Stimulated activated CD4-positive, alpha-beta T cell treated with anti-CD3 and anti-CD28 coated beads, Interleukin-2, amount 100 ng/mL, for 4 hours (primary cell): ENCODE data around the gene CDKAL1.
"Not testable (repeated sequence)": the region's sequence is repeated elsewhere in the genome, so short reads cannot be mapped to it uniquely, and the experiment has no call there.

Experiments
- DNase-seq: peaks from one replicate; pipeline ENCODE4 v3.0.0-alpha.2; 2020; ENCODE audit warnings: low read depth

The CDKAL1 gene

DNA sequence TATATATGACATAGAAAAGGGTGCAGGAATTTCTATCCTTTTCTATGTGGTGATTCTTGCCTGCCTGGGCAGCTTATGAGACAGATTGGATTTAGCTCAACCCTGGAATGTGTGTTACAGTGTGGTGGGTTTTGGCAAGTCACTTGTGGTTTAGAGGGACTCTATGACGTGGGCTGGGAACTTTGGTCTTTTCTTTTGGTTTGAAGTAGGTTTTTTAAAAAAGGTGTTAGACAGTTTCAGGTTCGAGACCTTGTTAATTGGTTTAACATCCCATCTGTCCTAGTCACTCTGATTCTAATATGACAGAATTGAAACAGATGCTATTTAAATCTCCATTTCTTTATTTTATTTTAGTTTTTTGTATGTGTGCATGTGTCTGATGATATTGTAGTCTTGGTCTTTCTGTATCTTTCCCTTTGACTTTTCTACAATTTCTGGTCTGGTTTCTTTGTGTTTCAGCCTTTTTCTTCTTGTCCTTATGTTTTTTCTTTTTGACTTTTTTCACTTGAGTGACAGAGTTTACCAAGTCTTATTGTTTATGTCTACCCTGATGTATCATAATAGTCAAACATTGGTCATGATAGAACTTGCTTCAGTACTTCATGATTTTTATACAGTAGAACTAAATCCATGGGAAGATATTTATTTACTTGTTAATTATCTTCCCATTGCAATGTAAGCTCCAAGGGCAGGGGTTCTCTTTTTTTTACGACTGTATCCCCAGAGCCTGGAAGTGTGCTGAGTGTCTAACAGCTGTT, 174.3 kb downstream of the CDKAL1 start:
- DNase-seq = no peak

DNA sequence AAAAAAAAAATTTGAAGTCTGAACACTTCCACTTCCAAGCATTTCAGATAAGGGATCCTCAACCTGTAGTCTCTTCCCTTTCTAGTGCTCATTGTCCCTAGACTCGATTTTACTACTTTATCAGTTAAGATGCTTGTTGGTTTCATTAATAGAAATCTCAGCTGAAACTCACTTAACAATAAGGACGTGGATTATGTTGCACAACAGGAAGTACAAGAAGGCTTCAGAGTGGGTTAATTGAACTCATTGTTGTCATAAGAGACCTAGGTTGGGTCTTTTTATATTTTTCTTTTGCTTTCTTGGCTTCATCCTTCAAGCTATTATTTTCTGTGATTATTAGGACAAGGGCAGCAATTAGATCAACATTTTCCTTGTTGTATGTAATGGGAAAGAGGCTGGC, 175.2 kb downstream of the CDKAL1 start:
- no peak for DNase-seq

DNA sequence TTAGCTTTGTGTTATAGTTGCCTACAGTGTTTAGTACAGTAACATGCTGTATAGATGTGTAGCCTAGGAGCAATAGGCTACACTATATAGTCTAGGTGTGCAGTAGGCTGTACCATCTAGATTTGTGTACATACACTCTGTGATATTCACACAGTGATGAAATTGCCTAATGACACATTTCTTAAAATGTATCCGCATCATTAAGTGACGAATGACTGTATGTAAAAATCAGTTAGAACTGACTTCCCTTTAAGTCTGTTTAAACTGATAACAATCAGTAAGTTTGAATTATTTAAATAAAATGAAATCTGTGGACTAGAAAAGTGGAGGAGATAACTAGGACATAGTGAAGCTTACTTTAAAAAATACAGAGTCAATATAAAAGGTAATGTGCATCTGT, 176.1 kb downstream of the CDKAL1 start:
- no peak for DNase-seq

DNA sequence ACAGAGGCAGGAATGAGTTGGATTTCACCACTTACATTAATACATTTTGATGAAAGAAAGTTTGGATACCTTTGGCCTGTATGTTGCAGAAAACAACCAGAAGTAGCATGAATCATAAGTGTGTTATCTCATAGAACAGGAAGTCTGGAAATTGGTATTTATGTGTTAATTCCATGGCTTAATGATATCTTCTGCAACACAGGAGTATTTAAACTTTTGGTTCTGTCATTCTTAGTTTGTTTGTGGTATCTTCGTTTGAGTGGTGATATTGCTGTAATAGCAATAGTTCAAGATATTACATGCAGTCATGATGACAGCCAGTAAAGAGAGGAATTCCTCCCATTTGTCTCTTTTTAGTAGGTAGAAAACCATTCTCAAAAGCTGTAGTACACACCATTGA, 177.3 kb downstream of the CDKAL1 start:
- no peak for DNase-seq

DNA sequence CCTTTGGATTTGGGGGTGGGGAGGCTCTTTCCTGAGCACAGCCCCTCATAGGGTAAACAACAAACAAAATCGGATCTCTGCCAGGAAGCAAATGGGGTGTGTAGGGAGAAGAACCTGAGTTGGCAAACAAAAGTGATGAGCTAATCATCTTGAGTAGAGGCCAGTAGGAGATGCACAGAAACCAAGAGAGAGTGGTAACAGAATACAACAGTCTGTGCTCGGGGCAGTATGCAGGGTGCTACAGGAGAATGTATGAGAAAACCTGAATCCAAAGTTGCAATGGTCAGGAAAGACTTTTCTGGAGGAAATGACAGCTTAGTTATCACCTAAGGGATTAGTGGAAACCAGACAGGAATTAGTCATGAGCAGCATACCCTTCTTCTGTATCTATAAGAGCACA, 177.8 kb downstream of the CDKAL1 start:
- no peak for DNase-seq

GRCh38 chr6:20715135-20715806, 181.0 kb downstream of the CDKAL1 start:
- DNase-seq = no peak

- DNase-seq = no peak
Observed at GRCh38 chr6:20716865-20717264, 182.6 kb downstream of the CDKAL1 start.

- DNase-seq = no peak
Observed at GRCh38 chr6:20717743-20718142, 183.5 kb downstream of the CDKAL1 start.

DNA sequence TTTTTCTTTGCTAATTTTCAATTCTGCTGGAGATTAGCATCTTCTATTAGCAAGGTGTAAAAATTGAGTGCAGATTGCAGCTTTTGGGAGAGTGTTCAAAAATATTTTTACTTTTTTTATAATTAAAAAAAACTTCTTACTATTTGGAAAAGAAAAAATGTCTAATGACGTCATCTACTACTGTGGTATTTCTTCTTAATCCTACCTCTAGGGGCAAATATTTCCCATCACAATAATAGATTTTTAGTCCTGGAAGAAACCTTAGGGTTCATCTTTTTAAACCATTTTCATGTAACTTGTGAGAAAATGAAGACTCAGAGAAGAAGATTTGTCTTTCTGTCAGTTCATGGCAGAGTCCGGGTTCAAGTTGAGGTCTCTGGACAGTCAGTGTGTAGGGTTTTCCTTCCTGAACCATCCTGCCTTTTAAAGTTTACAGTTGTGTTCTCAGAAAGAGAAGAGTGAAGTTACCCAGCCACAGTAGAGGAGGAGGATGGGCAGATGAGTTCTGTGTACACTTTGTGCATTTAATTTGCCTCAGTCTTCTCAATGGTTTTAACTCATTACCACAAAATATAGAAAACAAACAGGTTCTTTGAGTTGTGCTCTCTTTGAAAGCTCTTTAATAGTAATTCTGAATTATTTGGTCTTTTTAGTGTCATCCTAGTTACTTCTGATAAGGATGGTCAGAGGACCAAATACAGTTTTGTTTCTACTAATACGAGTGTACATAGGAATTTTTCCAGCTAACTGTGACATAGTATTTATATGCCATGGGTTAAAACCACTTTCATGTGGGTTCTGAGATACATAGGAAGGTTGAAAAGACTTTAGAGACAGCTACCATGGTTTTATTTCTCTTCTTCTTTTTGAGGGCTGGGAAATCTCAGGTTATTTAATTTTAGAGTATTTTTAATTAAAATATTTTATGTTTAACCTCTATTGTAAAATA, 184.7 kb downstream of the CDKAL1 start:
- no peak for DNase-seq

GRCh38 chr6:20719980-20720379, 185.7 kb downstream of the CDKAL1 start:
- DNase-seq = no peak

- DNase-seq = not testable (repeated sequence)
Observed at GRCh38 chr6:20721121-20721520, 186.9 kb downstream of the CDKAL1 start.

- no peak for DNase-seq
Observed at GRCh38 chr6:20722455-20722854, 188.2 kb downstream of the CDKAL1 start.

- DNase-seq = no peak
Observed at GRCh38 chr6:20723236-20723635, 189.0 kb downstream of the CDKAL1 start.

- DNase-seq = no peak
Observed at GRCh38 chr6:20724443-20725190, 190.4 kb downstream of the CDKAL1 start.

- not testable (repeated sequence) for DNase-seq
Observed at GRCh38 chr6:20725235-20725634, 191.0 kb downstream of the CDKAL1 start.

DNA sequence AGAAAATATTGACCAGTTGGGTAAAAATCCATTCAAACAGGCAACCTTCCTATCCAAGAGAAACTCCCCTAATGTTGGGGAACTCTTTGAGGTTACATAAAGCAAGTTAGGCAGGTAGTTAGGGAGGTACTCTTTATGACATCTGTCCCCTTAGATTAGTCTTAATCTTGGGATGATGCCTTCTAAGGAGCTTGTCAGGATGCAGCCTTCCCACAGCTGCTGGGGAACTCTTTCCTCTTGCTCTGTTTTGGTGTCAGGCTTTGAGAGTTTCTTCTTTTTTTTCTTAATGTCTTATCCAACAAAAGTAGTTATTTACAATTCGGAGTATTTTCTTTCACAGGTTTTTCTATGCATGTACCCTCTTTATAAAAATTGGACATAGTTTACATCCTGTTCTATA, 194.8 kb downstream of the CDKAL1 start:
- no peak for DNase-seq

- not testable (repeated sequence) for DNase-seq
Observed at GRCh38 chr6:20732362-20732761, 198.1 kb downstream of the CDKAL1 start.

- DNase-seq = no peak
Observed at GRCh38 chr6:20732896-20733295, 198.6 kb downstream of the CDKAL1 start.

- DNase-seq = no peak
Observed at GRCh38 chr6:20737912-20738311, 203.7 kb downstream of the CDKAL1 start.

DNA sequence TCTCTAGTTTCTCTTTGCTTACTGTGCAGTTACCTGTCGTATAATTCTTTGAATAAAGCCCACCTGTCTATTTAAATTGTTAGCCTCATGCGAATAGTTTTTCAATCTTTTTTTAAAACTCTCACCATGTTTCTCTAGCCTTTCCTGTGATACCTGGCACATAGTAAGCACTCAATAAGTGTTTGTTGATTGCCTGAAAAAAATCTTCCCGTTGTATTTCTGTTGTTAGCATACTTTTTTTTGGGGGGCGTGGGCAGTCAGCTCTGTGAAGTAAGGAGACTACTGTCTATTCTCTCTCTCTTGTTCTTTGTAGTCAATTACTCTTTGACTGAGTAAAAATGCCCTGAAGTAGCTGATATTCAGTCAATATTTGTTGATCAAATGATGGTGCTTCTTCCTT, 205.8 kb downstream of the CDKAL1 start:
- DNase-seq = no peak

DNA sequence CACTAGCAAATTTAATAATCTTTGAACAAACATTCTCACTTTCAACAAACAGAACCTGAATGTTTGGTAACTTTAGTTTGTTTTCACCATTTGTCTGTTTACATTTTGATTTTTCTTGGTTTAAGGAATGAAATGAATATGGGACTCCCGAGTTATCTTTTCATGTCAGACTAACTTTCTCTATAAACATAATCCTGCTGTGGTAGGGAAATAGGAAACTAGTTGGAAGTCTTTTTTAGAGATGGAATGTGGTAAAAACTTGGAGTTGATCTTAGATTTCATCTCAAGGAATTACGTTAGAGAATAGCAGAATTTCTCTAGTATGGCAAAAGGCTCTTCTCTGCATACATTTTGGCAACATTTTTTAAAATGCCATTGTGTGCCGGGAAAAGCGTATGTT, 206.5 kb downstream of the CDKAL1 start:
- DNase-seq = no peak

GRCh38 chr6:20741490-20741889, 207.2 kb downstream of the CDKAL1 start:
- DNase-seq = no peak
